Measurements from ENCODE around the gene TIMM50.
"Not testable (repeated sequence)": the region's sequence is repeated elsewhere in the genome, so short reads cannot be mapped to it uniquely, and the experiment has no call there.

The TIMM50 gene

GRCh38 chr19:39470724-39471339 is 9.8 kb upstream of the TIMM50 start:
- DNase-seq = no peak

GRCh38 chr19:39471756-39472536 is 8.7 kb upstream of the TIMM50 start:
- no peak for DNase-seq

GRCh38 chr19:39472746-39473442 is 7.7 kb upstream of the TIMM50 start:
- no peak for DNase-seq

- DNase-seq = no peak
Measured at GRCh38 chr19:39473443-39473960, 7.1 kb upstream of the TIMM50 start.

- DNase-seq = peak; percentile 88
Measured at GRCh38 chr19:39474139-39474620, 6.5 kb upstream of the TIMM50 start.

- DNase-seq = no peak
Measured at GRCh38 chr19:39475748-39476147, 4.9 kb upstream of the TIMM50 start.

GRCh38 chr19:39479319-39479801 is 1.3 kb upstream of the TIMM50 start:
- not testable (repeated sequence) for DNase-seq

GRCh38 chr19:39479916-39480315 is 722 bp upstream of the TIMM50 start:
- DNase-seq = no peak

- DNase-seq = no peak
Measured at GRCh38 chr19:39481229-39481545, 549 bp downstream of the TIMM50 start.

- DNase-seq = no peak
Measured at GRCh38 chr19:39481676-39482075, 1.0 kb downstream of the TIMM50 start.

- no peak for DNase-seq
Measured at GRCh38 chr19:39483141-39483540, 2.5 kb downstream of the TIMM50 start.

GRCh38 chr19:39489756-39490155 is 9.1 kb downstream of the TIMM50 start:
- no peak for DNase-seq

GRCh38 chr19:39492225-39492624 is 11.6 kb downstream of the TIMM50 start:
- DNase-seq = no peak

- no peak for DNase-seq
Measured at GRCh38 chr19:39492788-39493187, 12.2 kb downstream of the TIMM50 start.

- DNase-seq = no peak
Measured at GRCh38 chr19:39494661-39495060, 14.0 kb downstream of the TIMM50 start.

GRCh38 chr19:39496063-39496462 is 15.4 kb downstream of the TIMM50 start:
- DNase-seq = no peak

GRCh38 chr19:39497701-39497995 is 17.0 kb downstream of the TIMM50 start:
- DNase-seq = no peak

- peak; percentile 83 for DNase-seq
Measured at GRCh38 chr19:39497996-39498797, 17.6 kb downstream of the TIMM50 start.

- peak; percentile 68 for DNase-seq
Measured at GRCh38 chr19:39498798-39499642, 18.4 kb downstream of the TIMM50 start, which contains the start of gene DLL3. TSS of gene DLL3 (plus strand) at chr19:39498947. CDS start at chr19:39498975, 28 bp downstream.

- DNase-seq = no peak
Measured at GRCh38 chr19:39499932-39500331, 19.3 kb downstream of the TIMM50 start.

GRCh38 chr19:39500543-39500942 is 19.9 kb downstream of the TIMM50 start:
- no peak for DNase-seq

GRCh38 chr19:39501340-39501739 is 20.7 kb downstream of the TIMM50 start:
- no peak for DNase-seq

Data from islet precursor cell (in vitro differentiated cells).